ENCODE results near the gene HMGXB3.

DNA sequence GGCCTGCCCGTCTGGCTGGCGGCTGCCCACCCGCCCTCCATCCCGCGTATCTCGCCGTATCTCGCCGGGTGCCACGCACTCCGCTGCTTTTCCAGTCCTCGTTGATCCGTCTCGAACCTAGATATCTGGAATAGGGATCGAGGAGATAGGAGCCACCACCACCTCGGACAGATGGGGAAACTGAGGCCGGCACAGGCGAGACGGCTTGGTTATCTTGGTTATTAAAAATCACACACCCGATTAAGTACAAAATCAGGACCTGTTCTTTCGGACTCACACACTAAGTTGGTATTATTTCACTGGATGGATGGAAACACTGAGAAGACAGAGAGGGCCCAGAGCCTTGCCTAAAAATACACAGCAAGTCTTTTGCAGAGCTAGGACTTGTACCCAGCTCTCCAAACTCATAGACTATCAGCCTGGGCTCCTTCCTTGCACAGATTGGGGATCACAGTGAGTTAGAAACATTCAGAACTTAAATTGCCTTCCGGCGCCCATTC is 39.3 kb upstream of the HMGXB3 start:
- TF ChIP-seq, protein P1, sequence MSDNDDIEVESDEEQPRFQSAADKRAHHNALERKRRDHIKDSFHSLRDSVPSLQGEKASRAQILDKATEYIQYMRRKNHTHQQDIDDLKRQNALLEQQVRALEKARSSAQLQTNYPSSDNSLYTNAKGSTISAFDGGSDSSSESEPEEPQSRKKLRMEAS (IDR thresholded peaks at IDR 0.05; ENCODE audit: low read depth, low read length): no peak
- TF ChIP-seq POLR2A (IDR thresholded peaks at IDR 0.05; ENCODE audit: extremely low read depth, insufficient read length) (no peak), CTCF (IDR thresholded peaks at IDR 0.05; ENCODE audit: low read depth, low read length) (no peak), MYC (IDR thresholded peaks at IDR 0.05; ENCODE audit: low read depth, low read length) (no peak)
